Activated CD4-positive, alpha-beta memory T cell treated with anti-CD3 and anti-CD28 coated beads for 36 hours (primary cell): Measurements from ENCODE around the gene REEP1. TPM values are rescaled to one million over a fixed set of nuclear protein-coding genes. Genes with fewer than 3 reads are reported as not detected.

Source experiments
- CTCF ChIA-PET: fragments of 350-600 bp; sonication (Branson Sonifier 250); formaldehyde crosslinking; loops from one replicate; lab custom pipeline; 2021; ENCODE audit warnings: antibody characterized with exemption, inconsistent platforms; lab: Charles Lee
- POLR2A ChIA-PET: fragments of 350-600 bp; sonication (Branson Sonifier 250); formaldehyde crosslinking; loops from one replicate; lab custom pipeline; 2021; ENCODE audit warnings: antibody characterized with exemption; lab: Charles Lee
- DNase-seq: peaks from one replicate; pipeline ENCODE4 v3.0.0-alpha.2; 2020
- H3K27ac Mint-ChIP-seq: one replicate; pipeline ENCODE4 v1.8.0; 2021; ENCODE audit warnings: mixed read lengths
- H3K27me3 Mint-ChIP-seq: one replicate; pipeline ENCODE4 v1.8.0; 2021; ENCODE audit warnings: mixed read lengths
- H3K36me3 Mint-ChIP-seq: one replicate; pipeline ENCODE4 v1.8.0; 2021; ENCODE audit warnings: mixed read lengths
- H3K4me1 Mint-ChIP-seq: one replicate; pipeline ENCODE4 v1.8.0; 2021; ENCODE audit warnings: low read depth, mixed read lengths
- H3K4me3 Mint-ChIP-seq: one replicate; pipeline ENCODE4 v1.8.0; 2021; ENCODE audit warnings: mild to moderate bottlenecking, mixed read lengths
- H3K9me3 Mint-ChIP-seq: one replicate; pipeline ENCODE4 v1.8.0; 2021; ENCODE audit warnings: mixed read lengths
- intact Hi-C: fragments of 100-400 bp; cut with micrococcal nuclease; formaldehyde crosslinking; loops from one replicate; pipeline ENCODE4 v1.15.1; 2023
- total RNA-seq, 2 experiments: library from RNA; stranded (reverse); gene quantifications; one replicate each; pipeline ENCODE4 v1.2.3, GENCODE V29; 2021

REEP1 gene
- total RNA-seq, 2 experiments from 2014 or later: 0.07 to 0.15 TPM

DNA sequence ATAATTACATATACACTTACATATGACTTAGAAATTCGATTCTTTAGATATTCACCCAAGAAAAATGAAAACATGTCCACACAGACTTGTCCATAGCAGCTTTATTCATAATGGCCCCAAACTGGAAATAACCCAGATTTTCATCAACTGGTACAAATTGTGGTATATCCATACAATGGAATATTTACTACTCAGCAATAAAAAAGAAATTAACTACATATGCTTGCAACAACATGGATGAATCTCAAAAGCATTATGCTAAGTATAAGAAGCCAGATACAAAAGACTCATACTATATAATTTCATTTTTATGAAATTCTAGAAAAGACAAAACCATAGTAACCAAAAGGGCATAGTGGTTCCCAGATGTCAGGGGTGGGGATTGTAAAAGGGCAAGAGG, 5.1 kb upstream of the REEP1 start:
- Mint-ChIP-seq H3K27ac (no peak overlapping the region), H3K36me3 (peaks cover 8% of the 10 kb centered on the region), H3K4me1 (peaks cover 4% of the 10 kb centered on the region), H3K9me3 (peaks cover 15% of the 10 kb centered on the region), H3K4me3 (no peak overlapping the region), H3K27me3 (peaks cover 38% of the 10 kb centered on the region)
- intact Hi-C loops: no loop called here
- ChIA-PET POLR2A (no interaction called here), CTCF (no interaction called here)
- DNase-seq: no peak

DNA sequence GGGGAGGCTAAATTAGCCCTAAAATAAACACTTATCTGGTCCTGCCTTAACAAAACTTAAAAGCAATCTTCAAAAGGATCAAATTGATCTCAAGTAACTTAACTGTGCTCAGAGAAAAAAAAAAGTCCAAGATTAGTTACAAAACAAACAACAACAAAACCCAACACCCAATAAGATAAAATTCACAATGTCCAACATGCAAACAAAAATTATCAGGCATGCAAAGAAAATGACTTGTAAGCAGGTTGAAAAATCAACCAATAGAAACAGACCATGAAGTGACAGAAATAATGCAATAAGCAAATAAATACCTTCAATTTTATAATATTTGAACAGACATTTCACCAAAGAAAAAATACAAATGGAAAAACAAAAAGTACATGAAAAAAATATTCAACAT, 4.0 kb upstream of the REEP1 start:
- CTCF ChIA-PET: no interaction called here
- POLR2A ChIA-PET: no interaction called here
- peaks cover 15% of the 10 kb centered on the region for H3K9me3 Mint-ChIP-seq
- no peak overlapping the region for H3K4me3 Mint-ChIP-seq
- DNase-seq: no peak
- H3K27me3 Mint-ChIP-seq: peaks cover 43% of the 10 kb centered on the region
- peaks cover 8% of the 10 kb centered on the region for H3K36me3 Mint-ChIP-seq
- H3K27ac Mint-ChIP-seq: no peak overlapping the region
- intact Hi-C loops: no loop called here
- peaks cover 7% of the 10 kb centered on the region for H3K4me1 Mint-ChIP-seq

DNA sequence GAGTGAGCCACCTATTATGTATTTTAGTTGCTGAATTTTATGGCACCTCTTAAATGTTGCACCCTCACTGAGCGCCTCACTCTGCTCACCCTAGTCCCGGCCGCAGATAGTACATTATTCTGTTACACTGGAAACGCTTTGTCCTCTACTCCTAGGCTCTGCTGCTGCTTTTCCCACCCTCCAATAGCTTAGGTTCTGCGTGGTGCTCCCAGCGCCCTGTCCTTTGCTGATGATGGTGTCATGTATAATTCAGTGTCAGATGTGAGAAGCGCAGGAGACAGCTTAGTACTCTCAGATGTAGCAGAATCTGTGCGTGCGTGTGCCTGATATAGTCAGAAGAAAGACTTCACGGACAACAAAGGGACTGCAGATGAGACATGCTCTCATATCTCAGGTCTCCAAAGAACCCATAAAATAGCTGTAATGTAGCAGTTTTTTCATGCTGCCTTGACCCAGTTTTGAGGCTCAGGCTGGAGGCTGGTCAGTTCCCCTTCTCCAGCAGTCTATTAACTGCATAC, 1.4 kb upstream of the REEP1 start:
- H3K9me3 Mint-ChIP-seq: peaks cover 15% of the 10 kb centered on the region
- H3K36me3 Mint-ChIP-seq: peaks cover 8% of the 10 kb centered on the region
- H3K27ac Mint-ChIP-seq: no peak overlapping the region
- no peak overlapping the region for H3K4me3 Mint-ChIP-seq
- H3K4me1 Mint-ChIP-seq: peaks cover 11% of the 10 kb centered on the region
- POLR2A ChIA-PET: interaction anchor here (0.6 kb wide), 1 partner anchor 31 kb away, joined by 3 read pairs; no protein-coding TSS in a partner anchor
- CTCF ChIA-PET: interaction anchor here (2.4 kb wide), 1 partner anchor 118 kb away, joined by 9 read pairs; no protein-coding TSS in a partner anchor
- intact Hi-C loops: no loop called here
- no peak for DNase-seq
- peaks cover 53% of the 10 kb centered on the region for H3K27me3 Mint-ChIP-seq

DNA sequence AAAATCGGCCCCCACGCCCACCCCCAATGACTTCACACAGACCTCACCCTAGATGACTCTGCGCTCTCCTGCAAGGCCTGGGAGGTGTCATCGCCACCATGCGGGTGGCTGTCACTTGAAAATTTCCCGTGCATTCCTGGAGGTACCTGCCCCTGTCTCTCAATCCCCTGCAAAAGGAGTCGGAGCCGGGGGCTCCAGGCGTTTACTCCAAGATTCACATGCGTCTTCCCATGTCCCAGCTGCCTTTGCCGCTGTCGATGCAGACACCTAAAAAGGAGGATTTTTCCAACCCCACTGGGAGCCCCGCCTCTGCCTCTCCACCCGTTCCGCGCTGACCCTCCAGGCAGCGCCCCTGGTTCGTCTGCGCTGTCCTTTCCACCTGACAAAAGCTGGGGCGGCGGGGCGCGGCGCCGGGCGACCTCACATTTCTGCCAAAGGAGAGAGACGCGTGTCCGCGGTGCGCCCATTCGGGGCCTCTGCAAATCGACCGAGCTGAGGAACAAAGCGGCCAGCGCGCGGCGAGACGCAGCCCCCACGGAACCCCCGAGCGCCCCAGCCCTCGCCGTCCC, 667 bp downstream of the REEP1 start:
- Mint-ChIP-seq H3K27ac (no peak overlapping the region), H3K36me3 (peaks cover 8% of the 10 kb centered on the region), H3K9me3 (peaks cover 9% of the 10 kb centered on the region), H3K4me3 (peak overlapping the region; percentile 70), H3K27me3 (peaks cover 53% of the 10 kb centered on the region), H3K4me1 (peaks cover 11% of the 10 kb centered on the region)
- intact Hi-C loops: no loop called here
- CTCF ChIA-PET: interaction anchor here (1.1 to 2.4 kb wide), 2 partner anchors 30 to 116 kb away, joined by 3 to 9 read pairs; no protein-coding TSS in a partner anchor
- POLR2A ChIA-PET: no interaction called here
- peak; percentile 19 for DNase-seq

DNA sequence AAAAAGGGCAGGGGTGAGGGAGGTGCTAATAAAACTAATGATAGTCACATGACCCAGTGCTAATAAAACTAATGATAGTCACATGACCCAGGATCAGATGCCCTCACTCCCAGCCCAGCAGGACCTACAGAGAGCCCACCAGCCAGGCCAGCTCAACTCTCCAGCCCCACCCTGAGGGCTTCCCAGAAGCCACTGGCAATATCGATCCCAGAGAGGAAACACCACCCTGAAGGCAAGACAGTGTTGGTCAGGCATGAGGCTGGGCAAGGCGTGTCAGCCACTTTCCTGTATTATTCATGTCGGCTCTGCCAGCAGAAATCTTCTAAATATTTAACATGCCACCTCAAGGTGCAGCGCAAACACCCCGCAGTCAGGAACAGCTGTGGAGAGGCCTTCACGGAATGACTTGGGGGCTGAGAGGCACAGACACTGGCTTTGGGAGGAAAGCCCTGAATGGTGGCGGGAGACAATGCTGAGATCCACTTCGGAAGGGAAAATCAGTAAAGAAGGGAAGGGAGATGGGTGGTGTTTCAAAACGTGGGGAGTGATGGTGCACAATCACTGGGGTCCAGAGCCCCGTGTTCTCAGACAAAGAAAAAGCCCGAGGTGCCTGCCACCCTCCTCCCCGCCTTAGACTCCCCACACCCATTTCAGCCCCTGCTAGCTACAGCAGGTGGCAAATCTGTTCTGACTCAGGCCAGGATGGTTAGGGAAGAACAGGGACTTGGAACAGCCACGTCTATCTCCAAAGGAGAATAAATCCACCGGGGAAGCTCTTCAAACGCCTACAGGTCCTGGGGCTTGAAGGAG, 1.4 kb downstream of the REEP1 start:
- CTCF ChIA-PET: interaction anchor here (2.4 kb wide), 1 partner anchor 115 kb away, joined by 9 read pairs; no protein-coding TSS in a partner anchor
- intact Hi-C loops: no loop called here
- Mint-ChIP-seq H3K9me3 (peaks cover 4% of the 10 kb centered on the region), H3K27me3 (peaks cover 48% of the 10 kb centered on the region), H3K4me3 (peak overlapping the region; percentile 70), H3K4me1 (peaks cover 11% of the 10 kb centered on the region), H3K36me3 (peaks cover 4% of the 10 kb centered on the region), H3K27ac (no peak overlapping the region)
- no peak for DNase-seq
- POLR2A ChIA-PET: interaction anchor here (0.6 kb wide), 1 partner anchor 22 kb away, joined by 3 read pairs; no protein-coding TSS in a partner anchor

DNA sequence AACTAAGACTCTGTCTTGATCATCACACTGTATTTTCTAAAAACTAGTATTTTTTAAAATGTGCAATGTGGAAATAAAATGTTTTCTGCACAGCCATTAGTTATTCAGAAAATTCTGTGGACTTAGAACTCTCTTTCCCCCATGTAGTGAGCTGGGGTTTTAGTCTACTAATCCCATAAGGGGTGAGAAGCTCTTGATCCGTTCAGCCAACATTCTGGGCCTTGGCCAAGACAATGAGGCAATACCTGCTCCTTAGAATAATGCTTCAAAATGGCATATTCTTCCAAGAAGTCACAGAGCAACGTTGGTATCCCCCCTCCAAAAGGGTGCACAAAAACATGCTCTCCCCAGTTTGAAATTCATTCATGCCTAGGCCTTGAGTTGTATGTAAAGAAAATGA, 4.0 kb downstream of the REEP1 start:
- no peaks in the 10 kb centered on the region for H3K36me3 Mint-ChIP-seq
- CTCF ChIA-PET: interaction anchor here (0.6 to 1.0 kb wide), 2 partner anchors 113 to 132 kb away, joined by 3 read pairs; no protein-coding TSS in a partner anchor

DNA sequence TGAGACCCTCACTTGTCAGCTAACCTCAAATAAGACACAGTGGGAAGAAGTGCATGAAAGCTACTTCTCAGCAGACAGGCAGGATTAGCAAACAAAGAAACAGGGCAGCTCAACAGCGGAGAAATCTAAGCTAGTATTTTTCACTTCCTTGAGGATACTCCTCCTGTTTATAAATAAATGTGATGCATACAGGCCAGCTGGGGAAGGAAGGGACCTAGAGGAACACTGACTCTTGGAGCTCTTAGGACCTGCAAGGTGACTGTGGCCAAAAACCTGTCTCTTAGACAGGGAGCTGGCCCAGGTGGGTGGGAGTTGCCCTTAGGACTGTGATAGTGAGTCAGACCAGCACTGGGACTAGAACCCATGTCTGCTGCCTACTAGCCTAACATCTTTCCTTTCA, 4.8 kb downstream of the REEP1 start:
- H3K27ac Mint-ChIP-seq: no peak overlapping the region
- H3K4me1 Mint-ChIP-seq: peaks cover 7% of the 10 kb centered on the region
- no peaks in the 10 kb centered on the region for H3K36me3 Mint-ChIP-seq
- no peak overlapping the region for H3K4me3 Mint-ChIP-seq
- peaks cover 23% of the 10 kb centered on the region for H3K27me3 Mint-ChIP-seq
- CTCF ChIA-PET: interaction anchor here (1.0 kb wide), 1 partner anchor 112 kb away, joined by 3 read pairs; no protein-coding TSS in a partner anchor
- POLR2A ChIA-PET: no interaction called here
- DNase-seq: no peak
- intact Hi-C loops: no loop called here
- no peaks in the 10 kb centered on the region for H3K9me3 Mint-ChIP-seq

More for the DNA sequence above, 4.0 kb downstream of the REEP1 start:
- H3K4me3 Mint-ChIP-seq: no peak overlapping the region
- POLR2A ChIA-PET: no interaction called here
- H3K27me3 Mint-ChIP-seq: peaks cover 28% of the 10 kb centered on the region
- no peaks in the 10 kb centered on the region for H3K9me3 Mint-ChIP-seq
- H3K27ac Mint-ChIP-seq: no peak overlapping the region
- no peak for DNase-seq
- intact Hi-C loops: no loop called here
- peaks cover 11% of the 10 kb centered on the region for H3K4me1 Mint-ChIP-seq

DNA sequence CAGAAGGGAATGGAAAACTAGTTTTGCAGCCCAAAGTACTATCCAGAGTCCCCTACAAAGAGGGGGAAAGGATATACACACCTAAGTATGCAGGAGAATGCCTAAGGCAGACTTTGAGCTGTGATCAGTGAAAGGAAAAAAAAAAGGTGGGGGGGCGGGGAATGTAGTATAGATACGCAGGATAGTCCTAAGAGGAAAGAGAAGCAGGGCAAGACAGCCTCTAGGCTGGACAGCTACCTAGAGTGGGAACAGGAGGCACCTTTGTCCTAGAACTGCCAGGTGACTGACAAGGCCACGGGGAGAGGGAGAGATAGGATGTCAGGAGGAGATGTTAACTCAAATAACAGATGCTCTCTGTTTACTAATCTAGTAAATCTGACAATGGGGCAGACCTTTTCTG, 6.0 kb downstream of the REEP1 start:
- Mint-ChIP-seq H3K4me1 (peaks cover 4% of the 10 kb centered on the region), H3K9me3 (no peaks in the 10 kb centered on the region), H3K27ac (no peak overlapping the region), H3K4me3 (no peak overlapping the region), H3K36me3 (no peaks in the 10 kb centered on the region), H3K27me3 (peaks cover 18% of the 10 kb centered on the region)
- no peak for DNase-seq
- ChIA-PET CTCF (no interaction called here), POLR2A (no interaction called here)
- intact Hi-C loops: no loop called here

DNA sequence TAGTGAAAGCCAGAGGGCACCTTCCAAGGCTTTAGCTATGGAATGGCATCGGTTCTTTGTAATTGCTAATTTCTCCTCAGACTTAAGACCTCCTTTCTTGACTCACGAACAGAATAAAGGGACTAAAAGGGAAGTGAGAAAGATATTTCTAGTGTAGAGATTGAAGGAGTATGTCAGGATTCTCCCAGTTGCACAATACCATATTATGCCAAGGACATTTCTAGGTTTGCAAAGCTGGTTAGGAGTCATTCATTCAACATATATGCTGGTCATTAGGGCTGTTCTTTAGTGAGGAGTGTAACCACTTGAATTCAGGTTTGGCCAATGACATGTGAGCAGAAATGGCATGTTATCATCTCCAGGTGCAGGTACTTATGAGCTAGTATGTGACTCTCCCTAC, 7.4 kb downstream of the REEP1 start:
- Mint-ChIP-seq H3K27ac (no peak overlapping the region), H3K27me3 (peaks cover 7% of the 10 kb centered on the region), H3K36me3 (no peaks in the 10 kb centered on the region), H3K4me1 (no peaks in the 10 kb centered on the region), H3K4me3 (no peak overlapping the region), H3K9me3 (no peaks in the 10 kb centered on the region)
- CTCF ChIA-PET: no interaction called here
- no peak for DNase-seq
- intact Hi-C loops: no loop called here
- POLR2A ChIA-PET: no interaction called here

DNA sequence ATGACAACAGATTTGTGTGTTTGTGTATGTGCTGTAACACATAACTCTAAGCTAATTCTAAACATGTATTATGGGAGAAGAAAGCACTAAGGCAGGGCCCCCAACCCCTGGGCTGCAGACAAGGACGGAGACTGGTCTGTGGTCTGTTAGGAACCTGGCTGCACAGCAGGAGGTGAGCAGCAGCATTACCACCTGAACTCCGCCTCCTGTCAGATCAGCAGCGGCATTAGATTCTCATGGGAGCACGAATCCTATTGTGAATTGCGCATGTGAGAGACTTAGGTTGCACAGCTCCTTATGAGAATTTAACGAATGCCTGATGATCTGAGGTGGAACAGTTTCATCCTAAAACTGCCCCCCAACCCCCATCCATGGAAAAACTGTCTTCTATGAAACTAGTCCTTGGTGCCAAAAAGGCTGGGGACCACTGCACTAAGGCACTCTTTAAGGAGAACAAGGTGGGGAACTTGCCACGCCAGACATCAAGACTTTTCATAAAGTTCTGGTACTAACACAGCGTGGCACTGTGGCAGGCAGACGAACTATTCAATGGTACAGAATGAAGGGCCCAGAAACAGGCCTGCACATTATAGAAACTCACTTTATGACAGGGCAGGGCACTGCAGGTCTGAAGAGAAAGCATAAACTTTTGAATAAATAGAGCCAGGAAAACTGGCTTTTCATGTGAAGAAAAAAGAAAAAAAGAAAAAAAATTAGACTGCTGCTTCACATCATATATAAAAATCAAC, 14.0 kb downstream of the REEP1 start:
- Mint-ChIP-seq H3K9me3 (no peaks in the 10 kb centered on the region), H3K4me3 (no peak overlapping the region), H3K27ac (no peak overlapping the region), H3K4me1 (no peaks in the 10 kb centered on the region), H3K36me3 (no peaks in the 10 kb centered on the region), H3K27me3 (peaks cover 1% of the 10 kb centered on the region)
- CTCF ChIA-PET: no interaction called here
- intact Hi-C loops: no loop called here
- no peak for DNase-seq
- POLR2A ChIA-PET: no interaction called here

DNA sequence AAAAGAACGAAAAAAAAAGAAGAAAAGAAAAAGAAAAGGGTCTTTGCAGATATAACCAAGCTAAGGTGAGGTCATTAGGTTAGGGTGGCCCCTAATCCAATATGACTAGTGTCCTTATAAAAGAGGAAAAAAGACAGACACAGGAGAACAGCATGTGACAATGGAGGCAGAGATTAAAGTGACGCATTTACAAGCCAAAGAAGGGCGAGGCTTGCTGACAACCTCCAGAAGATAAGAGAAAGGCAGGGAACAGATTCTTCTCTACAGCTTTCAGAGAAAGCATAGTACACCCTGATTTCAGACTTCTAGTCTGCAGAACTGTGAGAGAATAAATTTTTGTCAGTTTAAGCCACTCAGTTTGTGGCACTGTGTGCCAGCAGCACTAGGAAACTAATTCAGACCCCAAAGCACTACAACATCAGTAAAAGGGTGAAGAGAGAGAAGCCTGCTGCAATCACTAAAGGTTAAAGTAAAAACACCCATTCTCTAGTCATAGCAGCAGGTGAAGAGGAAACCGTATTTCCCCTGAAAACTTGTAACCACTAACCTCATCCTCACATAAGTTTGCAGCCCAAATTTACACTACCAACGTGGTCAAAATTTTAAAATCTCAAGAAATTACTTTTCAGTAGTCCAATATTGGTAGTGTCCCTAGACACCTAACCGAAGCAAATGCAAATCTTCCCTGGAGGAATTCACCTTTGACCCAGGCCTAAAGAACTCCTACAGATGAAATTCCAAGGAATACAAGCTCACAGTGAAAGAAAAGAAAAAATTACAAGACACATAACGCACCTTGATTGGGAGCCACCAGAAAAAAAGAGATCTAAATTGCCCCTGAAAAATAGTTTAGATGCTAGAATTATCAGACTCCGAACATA, 17.5 kb downstream of the REEP1 start:
- Mint-ChIP-seq H3K4me1 (no peaks in the 10 kb centered on the region), H3K36me3 (no peaks in the 10 kb centered on the region), H3K4me3 (no peak overlapping the region), H3K27me3 (peaks cover 2% of the 10 kb centered on the region), H3K27ac (no peak overlapping the region), H3K9me3 (no peaks in the 10 kb centered on the region)
- intact Hi-C loops: no loop called here
- ChIA-PET CTCF (no interaction called here), POLR2A (no interaction called here)
- no peak for DNase-seq
